Germinal center (tissue), 1 donor: ENCODE results near the gene NFX1.

ENCODE experiments used
- DNase-seq: peaks from one replicate; pipeline ENCODE4 v3.0.0; 2012; ENCODE audit warnings: mixed read lengths, low spot score

NFX1 gene

GRCh38 chr9:33267151-33267767 is 23.1 kb upstream of the NFX1 start:
- DNase-seq, result no peak

DNA sequence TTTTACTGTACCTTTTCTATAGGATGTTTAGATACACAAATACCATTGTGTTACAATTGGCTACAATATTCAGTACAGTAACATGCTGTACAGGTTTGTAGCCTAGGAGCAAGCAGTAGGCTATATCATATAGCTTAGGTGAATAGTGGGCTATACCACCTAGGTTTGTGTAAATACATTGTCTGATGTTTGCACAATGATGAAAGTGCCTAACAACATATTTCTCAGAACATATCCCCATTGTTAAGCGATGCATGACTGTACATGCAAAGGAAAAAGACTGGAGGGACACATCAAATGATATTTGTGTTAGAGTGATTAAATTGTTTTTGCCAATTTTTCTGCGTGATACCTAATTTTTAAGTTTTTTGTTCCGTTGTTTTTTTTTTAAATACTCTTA is 20.2 kb upstream of the NFX1 start:
- no peak for DNase-seq

DNA sequence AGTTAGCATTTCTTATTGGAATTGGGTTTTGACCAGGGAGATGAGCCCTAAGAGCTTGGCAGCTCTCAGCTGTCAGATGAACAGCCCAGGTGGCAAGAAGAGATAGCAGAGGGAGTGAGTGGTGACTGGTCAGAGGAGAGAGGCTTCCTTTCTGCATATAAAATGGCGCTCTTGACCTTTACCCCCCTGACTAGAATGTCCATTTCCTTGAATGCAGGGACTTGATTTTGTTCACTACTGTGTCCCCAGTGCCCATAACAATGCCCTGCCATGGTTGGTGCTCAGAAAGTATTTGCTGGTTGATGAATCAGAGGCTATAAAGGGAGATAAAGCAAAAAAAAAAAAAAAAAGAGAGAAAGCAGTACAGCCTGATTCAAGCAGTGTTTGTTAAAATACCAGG is 18.3 kb upstream of the NFX1 start:
- DNase-seq, result no peak

DNA sequence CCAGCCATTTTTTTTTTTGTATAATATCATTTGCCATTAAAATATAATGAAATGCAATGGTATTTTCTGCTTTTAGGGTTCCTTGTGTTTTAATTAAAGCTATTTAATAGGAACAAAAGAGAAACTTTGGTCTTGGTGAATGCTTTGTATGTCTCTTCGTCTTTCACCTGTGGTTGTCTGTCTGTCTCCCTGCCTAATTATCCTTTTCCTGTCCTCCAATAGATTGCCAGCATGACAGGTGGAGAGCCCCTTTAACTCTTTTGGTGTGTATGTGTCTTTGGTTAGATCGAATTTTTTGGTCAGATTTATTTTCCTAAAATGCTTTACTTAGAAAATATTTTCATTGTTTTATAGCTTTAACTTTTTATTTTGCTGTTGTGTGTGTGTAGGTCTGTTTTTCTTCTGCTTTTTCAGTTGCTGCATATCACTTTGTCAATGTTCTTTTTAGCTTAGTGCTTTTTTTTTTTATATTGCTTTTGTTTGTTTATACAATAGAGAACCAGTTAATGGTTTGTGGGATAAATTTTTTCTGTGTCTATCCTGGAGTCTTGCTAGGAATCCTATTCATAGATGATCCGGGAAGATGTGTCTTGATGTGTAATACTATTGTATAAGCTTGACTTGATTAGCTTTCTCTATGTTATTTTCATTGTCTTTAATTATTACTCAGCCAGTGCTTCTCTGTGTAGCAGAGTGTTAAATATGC is 16.9 kb upstream of the NFX1 start:
- DNase-seq, result no peak

DNA sequence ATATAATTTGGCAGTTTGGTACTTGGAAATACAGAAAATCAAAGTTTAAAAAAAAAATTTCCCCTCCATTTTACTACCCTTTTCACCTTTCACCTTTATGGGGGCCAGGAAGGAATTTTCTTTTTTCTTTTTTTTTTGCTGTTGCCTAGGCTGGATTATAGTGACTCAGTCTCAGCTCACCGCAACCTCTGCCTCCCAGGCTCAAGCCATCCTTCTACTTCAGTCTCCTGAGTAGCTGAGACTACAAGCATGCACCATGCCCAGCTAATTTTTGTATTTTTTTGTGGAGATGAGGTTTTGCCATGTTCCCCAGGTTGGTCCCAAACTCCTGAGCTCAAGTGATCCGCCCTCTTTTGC is 16.4 kb upstream of the NFX1 start:
- no peak for DNase-seq

DNA sequence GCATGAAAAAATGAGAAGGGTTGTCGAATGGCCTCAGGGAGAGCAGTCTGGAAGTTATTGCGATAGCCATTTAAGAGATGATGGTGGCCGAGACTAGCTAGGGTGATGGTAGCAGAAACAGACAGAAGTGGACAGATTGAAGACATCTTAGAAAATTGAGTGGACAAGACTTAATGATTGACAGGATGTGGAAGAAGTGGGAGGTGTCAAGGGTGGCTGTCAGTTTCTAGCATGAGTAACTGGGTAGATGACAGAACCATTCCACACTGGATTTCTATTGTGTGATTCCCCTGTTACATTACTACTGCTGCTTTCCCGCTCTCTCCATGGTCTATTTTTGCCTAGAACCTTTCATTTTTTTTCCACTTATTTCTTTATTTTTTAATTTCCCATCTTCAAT is 12.8 kb upstream of the NFX1 start:
- no peak for DNase-seq

DNA sequence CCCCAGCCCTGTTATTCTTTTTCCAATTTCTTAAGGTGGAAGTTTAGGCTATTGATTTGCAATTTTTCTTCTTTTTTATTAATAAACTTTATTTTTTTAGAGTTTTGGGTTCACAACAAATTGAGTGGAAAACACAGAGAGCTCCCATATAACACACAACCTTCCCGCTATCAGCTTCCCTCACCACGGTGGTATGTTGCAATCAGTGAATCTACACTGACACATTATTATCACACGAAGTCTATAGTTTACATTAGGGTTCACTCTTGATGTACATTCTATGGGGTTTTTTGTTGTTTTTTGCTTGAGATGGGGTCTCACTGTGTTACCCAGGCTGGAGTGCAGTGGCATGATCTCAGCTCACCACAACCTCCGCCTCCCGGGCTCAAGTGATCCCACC is 4.8 kb upstream of the NFX1 start:
- no peak for DNase-seq

GRCh38 chr9:33287087-33287490 is 3.2 kb upstream of the NFX1 start:
- peak; percentile 81 for DNase-seq

GRCh38 chr9:33288235-33288634 is 2.1 kb upstream of the NFX1 start:
- no peak for DNase-seq

GRCh38 chr9:33288828-33289483 is 1.4 kb upstream of the NFX1 start:
- DNase-seq, result no peak

GRCh38 chr9:33289496-33289895 is 820 bp upstream of the NFX1 start:
- DNase-seq, result no peak

DNA sequence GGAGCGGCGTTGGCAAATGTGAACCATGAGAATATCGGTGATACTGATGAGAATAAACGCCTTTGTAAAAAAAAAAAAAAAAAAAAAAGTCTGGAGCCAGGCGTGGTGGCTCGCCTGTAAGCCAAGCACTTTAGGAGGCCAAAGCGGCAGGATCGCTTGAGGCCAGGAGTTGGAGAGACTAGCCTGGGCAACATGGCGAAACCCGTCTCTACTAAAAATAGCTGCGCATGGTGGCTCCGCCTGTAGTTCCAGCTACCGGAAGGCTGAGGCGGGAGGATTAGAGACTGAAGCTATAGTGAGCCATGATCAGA is 425 bp upstream of the NFX1 start:
- no peak for DNase-seq

GRCh38 chr9:33291031-33291397 is 698 bp downstream of the NFX1 start:
- no peak for DNase-seq

DNA sequence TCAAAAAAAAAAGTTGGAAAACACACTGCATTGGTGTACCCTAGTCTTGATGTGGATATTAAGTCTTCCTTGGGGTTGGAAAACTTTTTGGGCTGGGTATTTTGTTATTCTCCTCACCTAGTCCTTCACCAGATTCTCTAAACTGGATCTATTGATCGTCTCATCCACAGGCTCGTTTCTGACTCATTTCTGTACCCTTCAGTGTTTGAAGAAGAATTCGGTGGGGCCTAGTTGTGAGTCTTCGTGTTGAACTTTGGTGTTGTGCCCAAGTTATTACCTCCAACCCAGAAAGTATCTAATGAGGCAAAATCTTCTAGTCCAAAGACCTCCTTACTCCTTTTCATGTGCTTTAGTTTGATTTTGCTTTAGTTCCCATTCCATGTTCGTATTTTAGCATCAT is 1.6 kb downstream of the NFX1 start:
- DNase-seq, result no peak

DNA sequence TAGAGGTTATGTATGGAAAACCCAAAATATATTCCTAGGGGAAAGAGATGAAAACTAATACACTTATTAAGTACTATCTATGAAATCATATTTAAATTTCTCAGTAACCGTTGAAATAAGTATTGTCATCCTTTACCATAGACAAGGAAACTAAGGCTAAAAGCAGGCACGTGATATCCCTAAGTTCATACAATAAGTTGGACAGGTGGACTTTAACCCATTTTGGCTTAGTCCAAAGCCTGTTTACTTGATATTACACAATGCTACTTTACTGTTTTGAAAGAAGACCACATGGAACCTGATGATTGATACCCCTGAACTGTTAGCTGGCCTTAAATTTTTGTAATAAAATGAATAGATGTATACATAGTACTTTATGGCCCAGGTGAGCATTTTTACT is 3.5 kb downstream of the NFX1 start:
- DNase-seq, result no peak

DNA sequence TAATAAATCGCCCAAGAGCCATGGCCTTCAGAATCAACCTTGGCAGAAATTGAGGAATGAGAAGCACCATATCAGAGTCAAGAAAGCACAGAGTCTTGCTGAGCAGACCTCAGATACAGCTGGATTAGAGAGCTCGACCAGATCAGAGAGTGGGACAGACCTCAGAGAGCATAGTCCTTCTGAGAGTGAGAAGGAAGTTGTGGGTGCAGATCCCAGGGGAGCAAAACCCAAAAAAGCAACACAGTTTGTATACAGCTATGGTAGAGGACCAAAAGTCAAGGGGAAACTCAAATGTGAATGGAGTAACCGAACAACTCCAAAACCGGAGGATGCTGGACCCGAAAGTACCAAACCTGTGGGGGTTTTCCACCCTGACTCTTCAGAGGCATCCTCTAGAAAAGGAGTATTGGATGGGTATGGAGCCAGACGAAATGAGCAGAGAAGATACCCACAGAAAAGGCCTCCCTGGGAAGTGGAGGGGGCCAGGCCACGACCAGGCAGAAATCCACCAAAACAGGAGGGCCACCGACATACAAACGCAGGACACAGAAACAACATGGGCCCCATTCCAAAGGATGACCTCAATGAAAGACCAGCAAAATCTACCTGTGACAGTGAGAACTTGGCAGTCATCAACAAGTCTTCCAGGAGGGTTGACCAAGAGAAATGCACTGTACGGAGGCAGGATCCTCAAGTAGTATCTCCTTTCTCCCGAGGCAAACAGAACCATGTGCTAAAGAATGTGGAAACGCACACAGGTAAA is 4.5 kb downstream of the NFX1 start:
- no peak for DNase-seq

DNA sequence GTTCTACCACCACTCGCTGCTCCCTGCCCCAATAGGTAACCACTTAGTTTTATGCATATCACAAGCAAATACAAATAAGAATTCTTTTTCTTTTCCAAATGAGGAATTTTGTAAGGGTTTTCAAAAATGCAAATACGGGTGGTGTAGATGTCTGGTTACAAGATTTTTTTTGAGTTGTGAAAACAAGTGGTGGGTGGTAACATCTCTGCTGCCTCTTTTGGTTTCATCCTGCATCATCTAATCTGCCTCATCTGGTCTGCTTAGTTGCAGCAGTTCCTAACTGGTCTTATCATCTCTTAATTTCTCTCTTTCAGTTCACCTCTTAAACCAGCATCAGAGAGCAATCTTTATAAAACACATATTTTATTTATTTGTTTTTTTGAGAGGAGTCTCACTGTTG is 5.3 kb downstream of the NFX1 start:
- DNase-seq, result peak; percentile 36

DNA sequence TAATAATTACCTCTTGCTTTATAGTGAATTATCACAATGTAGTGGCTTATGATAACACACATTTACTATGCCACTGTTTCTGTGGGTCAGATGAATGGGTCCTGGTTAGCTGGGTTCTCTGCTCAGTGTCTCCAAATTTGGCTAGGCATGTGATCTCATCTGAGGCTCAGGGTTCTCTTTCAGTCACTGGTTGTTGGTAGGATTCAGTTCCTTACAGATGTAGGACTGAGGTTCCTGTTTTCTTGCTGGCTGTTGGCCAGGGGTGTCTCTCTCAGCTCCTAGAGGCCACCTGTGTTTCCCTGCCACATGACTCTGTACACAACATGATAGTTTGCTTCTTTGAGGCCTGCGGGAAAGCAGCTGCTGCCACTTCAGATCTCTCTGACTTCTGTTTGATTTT is 7.1 kb downstream of the NFX1 start:
- DNase-seq, result peak; percentile 66

DNA sequence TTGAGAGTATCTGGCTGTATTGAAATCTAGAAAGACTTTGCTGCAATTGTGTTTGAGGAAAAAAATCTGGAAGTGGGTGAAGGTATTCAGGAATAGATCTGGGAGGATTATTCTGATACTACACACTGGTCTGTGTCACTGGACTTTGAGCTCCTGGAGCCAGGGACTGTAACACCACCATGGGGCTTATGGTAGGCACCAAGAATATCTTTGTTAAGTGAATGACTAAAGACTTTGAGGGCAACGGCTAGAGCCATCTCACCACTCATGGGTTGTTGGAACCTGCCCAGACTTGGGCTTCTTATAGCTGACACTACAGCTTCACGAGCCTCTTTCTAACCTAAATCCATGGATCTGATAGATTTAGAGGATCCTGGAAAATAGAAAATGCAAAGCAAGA is 10.2 kb downstream of the NFX1 start:
- DNase-seq, result no peak

GRCh38 chr9:33304362-33304761 is 14.0 kb downstream of the NFX1 start:
- no peak for DNase-seq

DNA sequence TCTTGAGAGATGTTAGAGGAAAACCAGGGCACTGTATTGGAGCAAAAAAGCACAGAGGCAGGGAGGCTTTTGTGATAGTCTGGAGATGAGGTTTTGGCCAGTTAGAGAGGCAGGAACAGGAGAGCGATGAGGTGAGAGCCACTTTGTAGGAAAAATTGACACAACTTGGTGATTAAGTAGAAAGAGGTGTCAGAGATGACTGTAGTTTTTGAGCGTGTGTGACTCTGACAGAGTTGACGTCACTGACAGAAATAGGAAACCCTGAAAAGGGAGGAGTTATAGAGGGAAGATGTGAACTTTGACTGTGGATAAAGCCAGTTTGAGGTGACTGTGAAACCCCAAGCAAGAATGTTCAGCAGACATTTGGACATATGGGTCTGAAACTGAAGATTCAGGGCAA is 15.7 kb downstream of the NFX1 start:
- no peak for DNase-seq

DNA sequence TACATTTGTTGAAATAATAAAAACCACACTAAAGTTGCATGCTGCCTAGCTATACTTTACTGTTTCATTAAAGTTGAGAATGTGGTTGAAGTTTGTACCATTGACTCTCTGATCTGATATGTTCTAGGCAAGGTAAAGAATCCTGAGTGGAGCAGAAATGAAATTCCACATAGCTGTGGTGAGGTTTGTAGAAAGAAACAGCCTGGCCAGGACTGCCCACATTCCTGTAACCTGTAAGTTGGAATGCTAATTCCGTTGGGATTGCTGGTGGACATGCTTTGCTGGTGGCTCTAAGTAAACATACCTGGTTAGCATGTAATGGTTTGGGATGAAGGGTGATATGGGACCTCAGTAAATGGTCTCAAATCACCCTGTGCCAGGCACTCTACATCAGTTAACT is 16.8 kb downstream of the NFX1 start:
- DNase-seq, result no peak

- no peak for DNase-seq
Measured at GRCh38 chr9:33309903-33310302, 19.6 kb downstream of the NFX1 start.
